Ishikawa (cell line): ENCODE results near the gene LONP2.

Experiments used
- CEBPB ChIP-seq: IDR thresholded peaks from 2 replicates; pipeline ENCODE4 v1.6.1; 2012
- CREB1 ChIP-seq: IDR thresholded peaks from 2 replicates; pipeline ENCODE4 v1.6.1; 2012; ENCODE audit warnings: low read depth
- EGR1 ChIP-seq: IDR thresholded peaks from 2 replicates; pipeline ENCODE4 v1.6.1; 2012
- EP300 ChIP-seq: IDR thresholded peaks from 2 replicates; pipeline ENCODE4 v1.6.1; 2012; ENCODE audit warnings: borderline replicate concordance
- FOXM1 ChIP-seq: IDR thresholded peaks from 2 replicates; pipeline ENCODE4 v1.6.1; 2012; ENCODE audit warnings: low read depth, borderline replicate concordance
- NFIC ChIP-seq: IDR thresholded peaks from 2 replicates; pipeline ENCODE4 v1.6.1; 2012
- RAD21 ChIP-seq: IDR thresholded peaks from 2 replicates; pipeline ENCODE4 v1.6.1; 2012; ENCODE audit warnings: low read depth
- TAF1 ChIP-seq: IDR thresholded peaks from 2 replicates; pipeline ENCODE4 v1.6.1; 2012; ENCODE audit warnings: low read depth, mild to moderate bottlenecking
- TCF12 ChIP-seq: IDR thresholded peaks from 2 replicates; pipeline ENCODE4 v1.6.1; 2012; ENCODE audit warnings: low read depth
- TEAD4 ChIP-seq: IDR thresholded peaks from 2 replicates; pipeline ENCODE4 v1.6.1; 2012
- YY1 ChIP-seq: IDR thresholded peaks from 2 replicates; pipeline ENCODE4 v1.6.1; 2012; ENCODE audit warnings: low read depth
- ZBTB7A ChIP-seq: IDR thresholded peaks from 2 replicates; pipeline ENCODE4 v1.6.1; 2012; ENCODE audit warnings: low read depth
- TF ChIP-seq, protein P1 (sequence below): IDR thresholded peaks from 2 replicates; pipeline ENCODE4 v1.6.1; 2012
- TF ChIP-seq, protein P2 (sequence below): IDR thresholded peaks from 2 replicates; pipeline ENCODE4 v1.6.1; 2012; ENCODE audit warnings: low read depth, mild to moderate bottlenecking

DNA sequence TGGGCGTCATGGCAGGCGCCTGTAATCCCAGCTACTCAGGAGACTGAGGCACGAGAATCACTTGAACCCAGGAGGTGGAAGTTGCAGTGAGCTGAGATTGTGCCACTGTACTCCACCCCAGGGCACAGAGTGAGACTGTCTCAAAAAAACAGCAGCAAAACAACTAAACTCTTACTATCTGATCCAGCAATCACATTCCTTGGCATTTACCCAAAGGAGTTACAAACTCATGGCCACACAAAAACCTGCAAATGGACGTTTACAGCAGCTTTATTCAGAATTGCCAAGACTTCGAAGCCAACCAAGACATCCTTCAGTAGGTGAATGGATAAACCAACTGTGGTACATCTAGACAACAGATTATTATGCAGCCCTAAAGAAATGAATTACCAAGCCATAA is 137.1 kb downstream of the LONP2 start:
- no peak for TF ChIP-seq EP300
- TF ChIP-seq TAF1 = no peak
- TF ChIP-seq FOXM1 = no peak
- TF ChIP-seq EGR1 = no peak
- TF ChIP-seq, protein P1, sequence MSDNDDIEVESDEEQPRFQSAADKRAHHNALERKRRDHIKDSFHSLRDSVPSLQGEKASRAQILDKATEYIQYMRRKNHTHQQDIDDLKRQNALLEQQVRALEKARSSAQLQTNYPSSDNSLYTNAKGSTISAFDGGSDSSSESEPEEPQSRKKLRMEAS = no peak
- TF ChIP-seq CEBPB = no peak
- TF ChIP-seq, protein P2, sequence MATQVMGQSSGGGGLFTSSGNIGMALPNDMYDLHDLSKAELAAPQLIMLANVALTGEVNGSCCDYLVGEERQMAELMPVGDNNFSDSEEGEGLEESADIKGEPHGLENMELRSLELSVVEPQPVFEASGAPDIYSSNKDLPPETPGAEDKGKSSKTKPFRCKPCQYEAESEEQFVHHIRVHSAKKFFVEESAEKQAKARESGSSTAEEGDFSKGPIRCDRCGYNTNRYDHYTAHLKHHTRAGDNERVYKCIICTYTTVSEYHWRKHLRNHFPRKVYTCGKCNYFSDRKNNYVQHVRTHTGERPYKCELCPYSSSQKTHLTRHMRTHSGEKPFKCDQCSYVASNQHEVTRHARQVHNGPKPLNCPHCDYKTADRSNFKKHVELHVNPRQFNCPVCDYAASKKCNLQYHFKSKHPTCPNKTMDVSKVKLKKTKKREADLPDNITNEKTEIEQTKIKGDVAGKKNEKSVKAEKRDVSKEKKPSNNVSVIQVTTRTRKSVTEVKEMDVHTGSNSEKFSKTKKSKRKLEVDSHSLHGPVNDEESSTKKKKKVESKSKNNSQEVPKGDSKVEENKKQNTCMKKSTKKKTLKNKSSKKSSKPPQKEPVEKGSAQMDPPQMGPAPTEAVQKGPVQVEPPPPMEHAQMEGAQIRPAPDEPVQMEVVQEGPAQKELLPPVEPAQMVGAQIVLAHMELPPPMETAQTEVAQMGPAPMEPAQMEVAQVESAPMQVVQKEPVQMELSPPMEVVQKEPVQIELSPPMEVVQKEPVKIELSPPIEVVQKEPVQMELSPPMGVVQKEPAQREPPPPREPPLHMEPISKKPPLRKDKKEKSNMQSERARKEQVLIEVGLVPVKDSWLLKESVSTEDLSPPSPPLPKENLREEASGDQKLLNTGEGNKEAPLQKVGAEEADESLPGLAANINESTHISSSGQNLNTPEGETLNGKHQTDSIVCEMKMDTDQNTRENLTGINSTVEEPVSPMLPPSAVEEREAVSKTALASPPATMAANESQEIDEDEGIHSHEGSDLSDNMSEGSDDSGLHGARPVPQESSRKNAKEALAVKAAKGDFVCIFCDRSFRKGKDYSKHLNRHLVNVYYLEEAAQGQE = no peak
- no peak for TF ChIP-seq TEAD4
- TF ChIP-seq YY1 = no peak
- no peak for TF ChIP-seq NFIC
- TF ChIP-seq ZBTB7A = no peak
- TF ChIP-seq CREB1 = no peak
- no peak for TF ChIP-seq RAD21
- TF ChIP-seq TCF12 = no peak
